ENCODE data around the gene LRP5. TPM values are rescaled to one million over a fixed set of nuclear protein-coding genes. Genes with fewer than 3 reads are reported as not detected.

The LRP5 gene
- total RNA-seq, 1 experiment from 2014 or later: 27.8 TPM

DNA sequence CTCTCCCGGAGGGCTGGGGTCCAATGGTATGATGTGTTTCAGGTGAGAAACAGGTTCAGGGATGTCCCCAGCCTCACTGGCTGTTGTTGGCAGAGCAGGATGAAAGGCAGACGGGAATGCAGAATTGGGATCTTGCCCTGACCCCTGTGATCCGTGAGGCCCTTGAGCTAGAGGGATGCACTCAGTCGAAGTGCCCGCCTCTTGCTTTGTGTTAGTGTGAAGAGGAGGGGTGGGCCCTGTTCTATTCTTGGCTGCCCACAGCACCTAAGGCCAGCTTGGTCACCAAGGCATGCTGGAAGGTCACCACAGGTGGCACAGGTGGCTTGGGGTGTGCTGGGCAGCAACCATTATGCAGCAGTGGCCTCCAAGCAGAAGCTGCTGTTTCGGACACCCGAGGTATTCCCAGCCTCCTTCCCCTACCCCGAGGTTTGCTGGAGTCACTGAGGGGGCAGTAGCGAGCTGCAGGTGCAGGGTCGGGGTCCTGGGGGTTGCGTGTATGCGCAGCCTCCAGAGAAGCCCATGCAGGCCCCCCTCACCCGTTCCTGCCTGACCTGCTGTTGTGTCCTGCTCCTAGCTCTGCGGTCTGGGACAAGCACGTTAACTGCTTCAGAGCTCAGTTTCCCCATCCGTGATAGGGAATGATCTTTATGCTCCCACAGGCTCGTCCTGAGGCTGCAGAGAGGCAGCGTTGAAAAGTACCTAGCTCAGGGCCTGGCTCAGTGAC lies 13.0 kb downstream of the LRP5 start:
- DNase-seq (ENCODE audit: low spot score): no peak
- in situ Hi-C loops (cut with HindIII; ENCODE audit: low sequenced_read_pairs): no loop called here

DNA sequence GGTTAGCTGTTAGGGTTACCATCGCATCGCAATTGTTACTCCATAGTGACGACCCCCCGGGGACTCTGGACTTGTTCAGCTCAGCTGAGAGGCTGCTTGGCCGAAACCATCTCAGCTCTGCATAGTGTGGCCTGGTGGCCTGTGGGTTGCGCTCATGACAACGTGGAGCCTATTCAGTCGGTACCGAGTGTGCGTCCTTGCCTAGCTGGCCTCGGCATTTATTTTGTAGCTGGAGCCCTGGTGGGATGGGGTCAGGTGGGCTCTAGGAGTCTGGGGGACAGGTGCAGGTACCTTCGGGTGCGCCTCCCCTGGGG lies 13.5 kb downstream of the LRP5 start:
- DNase-seq (ENCODE audit: low spot score): no peak

DNA sequence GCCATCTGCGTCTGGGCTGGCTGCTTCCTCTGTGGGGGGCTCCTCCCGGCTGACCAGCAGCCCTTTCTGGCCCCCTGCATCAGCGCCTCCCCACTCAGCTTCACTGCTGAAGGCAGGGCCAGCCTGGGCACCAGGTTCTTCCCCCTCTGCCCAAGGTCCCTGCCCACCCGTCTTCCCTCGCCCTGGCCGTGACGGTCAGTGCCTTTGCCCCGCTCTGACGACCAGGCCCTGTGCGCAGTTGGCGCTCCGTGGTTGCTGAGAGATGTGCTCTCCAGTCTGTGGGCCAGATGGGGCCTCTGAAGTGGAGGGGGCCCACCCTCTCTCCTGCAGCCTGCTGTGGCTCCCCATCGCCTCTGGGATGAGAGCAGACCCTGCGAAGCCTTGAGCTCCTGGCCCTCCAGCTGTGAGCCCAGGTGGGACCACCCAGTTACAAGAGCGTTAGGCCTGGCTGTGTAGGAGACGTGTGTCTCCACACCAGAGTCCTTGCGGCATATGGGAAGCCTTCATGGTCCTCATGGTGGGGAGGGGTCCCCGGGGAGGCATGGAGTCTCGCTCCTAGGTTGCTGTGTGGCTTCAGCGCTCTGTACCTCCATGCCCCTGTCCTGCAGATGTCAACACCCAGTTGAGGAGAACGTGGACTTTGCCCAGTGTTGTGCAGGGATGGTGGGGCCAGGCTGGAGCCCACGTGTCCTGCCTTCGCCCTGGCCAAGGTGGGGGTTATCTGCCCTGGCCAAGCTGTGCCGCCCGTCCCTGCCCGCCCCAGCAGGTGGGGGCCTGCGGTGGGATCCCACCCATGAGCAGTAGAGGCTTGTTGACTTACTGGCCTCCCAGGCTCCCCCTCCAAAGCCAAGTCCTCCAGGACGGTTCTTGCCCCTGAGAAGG lies 14.2 kb downstream of the LRP5 start:
- in situ Hi-C loops (cut with HindIII; ENCODE audit: low sequenced_read_pairs): no loop called here
- DNase-seq (ENCODE audit: low spot score): no peak

More for the DNA sequence above, 13.5 kb downstream of the LRP5 start:
- in situ Hi-C loops (cut with HindIII; ENCODE audit: low sequenced_read_pairs): no loop called here

DNA sequence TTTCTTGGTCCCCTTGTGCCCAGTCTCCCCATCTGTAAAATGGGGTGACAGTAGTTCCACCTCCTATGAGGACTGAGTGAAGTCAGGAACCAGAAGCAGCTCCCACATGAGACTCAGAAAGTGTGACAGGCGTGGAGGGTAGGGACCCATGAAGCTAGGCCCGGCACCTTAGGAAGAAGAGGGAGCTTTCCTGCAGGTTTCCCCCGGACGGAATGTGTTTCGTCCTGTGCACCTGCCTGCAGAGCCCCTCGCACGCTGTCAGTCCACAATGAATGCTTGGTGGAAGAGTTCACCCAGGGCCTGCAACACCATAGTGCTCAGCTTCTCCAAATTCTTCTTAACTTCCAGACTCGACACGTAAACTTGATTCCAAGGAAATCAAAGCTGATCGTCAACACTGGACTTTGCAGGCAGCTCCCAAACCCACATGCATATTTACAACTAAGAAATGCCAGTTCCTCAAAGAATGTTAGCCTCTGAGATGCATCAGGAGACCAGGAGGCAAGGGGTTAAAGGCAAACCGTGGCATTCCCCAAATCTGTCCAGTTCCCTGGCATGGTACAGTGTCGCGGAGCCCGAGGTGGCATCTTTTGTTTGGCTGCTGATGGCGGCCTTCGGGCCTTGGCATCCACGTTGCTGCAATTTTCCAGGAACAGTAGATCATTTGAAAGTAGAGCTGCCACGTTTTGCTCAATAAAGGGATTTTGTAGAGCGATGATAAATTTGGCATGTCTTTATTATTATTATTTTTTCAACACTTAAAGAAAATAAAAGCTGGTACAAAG lies 15.4 kb downstream of the LRP5 start:
- in situ Hi-C loops (cut with HindIII; ENCODE audit: low sequenced_read_pairs): no loop called here
- DNase-seq (ENCODE audit: low spot score): no peak

DNA sequence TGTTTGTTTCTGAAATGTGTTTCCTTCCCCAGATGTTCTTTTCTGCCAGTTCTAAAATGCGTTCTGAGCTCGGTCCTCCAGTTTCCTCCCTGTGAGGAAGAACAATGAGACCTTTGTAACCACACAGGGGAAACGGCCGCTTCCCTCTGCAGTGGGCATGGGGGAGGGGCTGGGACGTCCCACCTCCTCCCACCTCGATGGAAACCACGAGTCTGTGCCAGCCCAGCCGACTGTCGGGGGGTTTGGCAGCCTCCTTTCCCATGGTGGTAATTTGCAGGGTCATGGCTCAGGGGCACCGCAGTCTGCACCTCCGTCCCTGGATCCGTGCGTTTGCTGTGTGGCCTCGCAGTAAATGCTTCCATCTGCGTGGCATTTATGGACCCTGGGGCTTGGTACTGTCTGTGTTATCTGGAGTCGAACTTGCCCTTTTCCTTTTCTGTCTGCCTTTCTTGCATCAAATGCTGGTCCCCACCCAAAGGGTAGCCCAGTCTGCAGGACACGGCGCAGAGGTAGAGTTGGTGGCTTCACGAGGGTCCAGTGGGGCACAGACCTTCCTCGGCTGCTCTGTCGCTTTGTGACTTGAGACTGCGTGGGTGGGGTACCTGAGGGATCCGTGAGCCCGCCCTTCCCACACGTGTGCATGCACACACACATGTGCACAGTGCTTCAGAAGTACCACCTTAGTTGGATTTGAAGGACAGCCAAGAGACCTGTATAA lies 16.1 kb downstream of the LRP5 start:
- DNase-seq (ENCODE audit: low spot score): no peak
- in situ Hi-C loops (cut with HindIII; ENCODE audit: low sequenced_read_pairs): no loop called here

DNA sequence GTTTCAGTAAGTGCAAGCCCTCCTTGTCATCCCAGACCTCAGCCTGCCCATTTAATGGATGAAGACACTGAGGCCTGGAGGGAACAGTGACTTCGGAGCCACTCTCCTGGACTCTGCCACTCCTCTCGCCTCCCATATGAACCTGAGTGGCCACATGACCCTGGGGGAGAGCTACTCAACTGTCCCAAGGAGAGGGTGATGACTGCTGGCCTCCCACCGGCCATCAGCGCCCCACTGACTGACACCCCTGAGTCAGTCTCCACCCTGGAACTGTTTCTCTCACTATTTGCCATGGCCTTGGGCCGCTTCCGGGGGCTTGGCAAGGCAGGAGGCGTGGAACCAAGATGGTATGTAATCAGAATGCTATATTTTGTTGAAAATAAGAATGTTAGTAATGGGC lies 17.1 kb downstream of the LRP5 start:
- in situ Hi-C loops (cut with HindIII; ENCODE audit: low sequenced_read_pairs): no loop called here
- DNase-seq (ENCODE audit: low spot score): no peak

DNA sequence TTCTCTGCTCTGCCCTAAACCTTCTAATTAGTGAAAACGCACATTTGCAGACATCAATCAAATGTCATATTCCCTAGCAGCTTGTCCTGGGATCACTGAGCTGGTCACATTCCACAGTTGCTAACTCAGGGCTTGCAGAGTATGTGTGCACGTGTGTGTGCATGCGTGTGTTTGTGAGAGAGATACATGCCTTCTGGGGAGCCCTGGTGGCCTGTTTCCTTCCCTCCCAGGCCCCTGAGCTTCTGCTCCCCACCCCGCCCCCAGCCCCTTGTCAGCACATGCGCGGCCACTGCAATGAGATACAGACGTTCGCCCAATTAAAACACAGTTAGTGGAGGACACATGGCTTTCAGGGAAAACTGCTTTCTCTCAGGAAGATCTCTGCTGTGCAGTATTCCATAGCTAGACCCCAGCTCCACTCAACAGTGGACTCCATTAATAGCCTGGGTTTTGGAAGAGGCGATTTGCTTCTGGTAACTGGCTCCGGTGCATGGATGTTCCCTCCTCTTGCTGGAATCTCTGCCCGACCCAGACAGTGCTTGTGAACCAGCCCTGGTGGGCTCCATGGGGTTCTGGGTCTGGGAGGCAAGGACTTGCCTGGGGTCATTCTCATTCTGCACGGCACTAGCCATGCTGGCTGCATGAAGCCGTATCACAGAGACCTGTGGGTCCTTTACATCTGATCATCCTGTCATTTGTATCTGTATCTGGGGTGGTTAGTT lies 17.7 kb downstream of the LRP5 start:
- DNase-seq (ENCODE audit: low spot score): no peak
- in situ Hi-C loops (cut with HindIII; ENCODE audit: low sequenced_read_pairs): no loop called here

DNA sequence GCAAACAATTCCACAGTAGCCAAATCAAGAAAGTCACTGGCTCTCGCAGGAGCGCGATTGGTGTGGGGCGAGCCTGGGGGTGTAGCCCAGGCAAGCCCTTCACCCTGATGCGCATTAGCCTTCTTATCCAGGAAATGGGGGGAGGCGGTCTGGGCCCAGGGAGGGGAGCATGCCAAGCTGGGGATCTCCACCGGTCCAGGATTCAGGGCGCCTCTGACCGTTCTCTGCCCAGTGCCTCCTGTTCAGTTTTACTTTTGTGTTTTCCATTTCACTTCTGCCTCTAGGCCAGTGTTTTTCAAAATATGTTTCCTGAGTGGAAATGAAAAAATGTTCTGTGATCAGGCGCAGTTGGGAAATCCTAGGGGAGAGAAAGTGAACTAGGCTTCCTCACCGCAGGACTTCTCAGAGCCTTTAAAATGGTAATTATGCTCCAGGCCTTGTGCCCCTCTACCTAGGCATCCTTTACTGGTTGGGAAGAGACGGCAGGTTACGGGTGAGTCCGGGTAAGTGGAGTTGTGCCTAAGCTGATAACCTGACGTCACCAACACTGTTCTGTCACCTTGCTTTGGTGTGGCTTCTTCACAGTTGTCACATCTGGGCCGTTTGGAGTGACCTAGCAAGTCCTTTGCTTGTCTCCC lies 18.4 kb downstream of the LRP5 start:
- in situ Hi-C loops (cut with HindIII; ENCODE audit: low sequenced_read_pairs): no loop called here
- no peak for DNase-seq (ENCODE audit: low spot score)

DNA sequence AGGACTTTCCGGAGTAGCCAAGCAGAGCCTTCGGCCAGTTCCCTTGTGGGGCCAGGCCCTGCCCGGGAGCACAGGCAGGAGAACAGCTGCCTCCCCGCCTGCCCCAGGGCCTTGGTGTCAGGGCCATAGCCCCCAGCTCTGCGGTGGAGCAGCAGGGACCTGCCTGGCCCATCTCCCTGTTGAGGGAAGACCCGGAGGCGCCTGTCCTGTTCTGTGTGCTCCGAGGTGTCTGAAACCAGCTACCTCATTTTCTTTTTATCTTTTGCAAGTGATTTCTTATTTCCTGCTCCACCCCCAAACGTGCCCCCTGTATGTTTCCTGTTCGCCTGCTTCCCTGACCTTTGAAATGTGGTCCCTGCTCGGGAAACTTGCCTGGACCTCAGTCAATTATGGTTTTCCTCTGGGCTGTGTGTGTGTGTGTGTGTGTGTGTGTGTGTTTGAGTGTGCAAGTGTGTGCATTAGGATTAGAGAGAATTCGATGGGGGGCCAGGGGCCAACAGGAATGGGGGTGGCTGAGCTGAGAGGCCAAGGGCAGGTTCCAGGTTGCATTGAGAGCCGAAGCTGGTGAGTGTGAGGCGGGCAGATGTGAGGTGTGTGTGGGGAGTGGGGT lies 19.1 kb downstream of the LRP5 start:
- DNase-seq (ENCODE audit: low spot score): no peak
- in situ Hi-C loops (cut with HindIII; ENCODE audit: low sequenced_read_pairs): no loop called here

DNA sequence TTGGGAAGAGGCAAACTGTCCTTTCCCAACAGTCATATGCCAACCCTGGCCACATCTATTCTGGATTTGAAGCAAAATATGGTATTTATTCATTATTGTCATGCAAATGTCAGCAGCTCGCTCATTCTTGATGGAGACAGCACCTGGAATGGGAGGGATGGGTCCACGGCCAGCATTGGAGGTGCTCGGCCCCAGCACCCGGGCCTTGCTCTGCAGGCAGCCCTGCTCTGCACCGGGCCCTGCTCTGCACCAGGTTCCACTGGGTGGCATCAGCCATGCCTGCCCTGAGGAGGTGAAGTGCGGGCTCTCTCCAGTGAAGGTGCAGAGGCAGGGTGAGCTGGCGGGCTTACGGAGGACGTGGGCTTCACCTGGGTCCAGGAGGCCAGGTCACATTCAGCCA lies 19.8 kb downstream of the LRP5 start:
- in situ Hi-C loops (cut with HindIII; ENCODE audit: low sequenced_read_pairs): no loop called here
- DNase-seq (ENCODE audit: low spot score): no peak

DNA sequence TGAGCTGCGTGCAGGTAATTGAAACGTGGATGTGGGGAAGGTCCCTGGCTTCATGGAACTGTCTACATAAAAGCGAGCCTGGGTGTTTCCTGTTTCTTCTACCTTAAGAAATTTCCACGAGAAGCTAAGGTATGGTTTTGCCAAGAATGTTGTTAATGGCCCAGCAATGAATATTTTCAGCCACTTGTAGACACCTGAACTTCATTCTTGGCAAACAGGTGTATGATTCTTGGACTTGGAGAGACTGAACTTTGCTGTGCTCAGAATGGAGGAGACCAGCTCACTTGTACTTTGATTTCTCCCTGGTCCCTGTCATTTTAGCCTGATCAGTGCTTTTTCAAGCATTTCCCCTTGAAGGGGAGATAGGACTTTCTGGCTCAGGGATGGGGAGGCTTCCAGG lies 20.8 kb downstream of the LRP5 start:
- no peak for DNase-seq (ENCODE audit: low spot score)
- in situ Hi-C loops (cut with HindIII; ENCODE audit: low sequenced_read_pairs): no loop called here

DNA sequence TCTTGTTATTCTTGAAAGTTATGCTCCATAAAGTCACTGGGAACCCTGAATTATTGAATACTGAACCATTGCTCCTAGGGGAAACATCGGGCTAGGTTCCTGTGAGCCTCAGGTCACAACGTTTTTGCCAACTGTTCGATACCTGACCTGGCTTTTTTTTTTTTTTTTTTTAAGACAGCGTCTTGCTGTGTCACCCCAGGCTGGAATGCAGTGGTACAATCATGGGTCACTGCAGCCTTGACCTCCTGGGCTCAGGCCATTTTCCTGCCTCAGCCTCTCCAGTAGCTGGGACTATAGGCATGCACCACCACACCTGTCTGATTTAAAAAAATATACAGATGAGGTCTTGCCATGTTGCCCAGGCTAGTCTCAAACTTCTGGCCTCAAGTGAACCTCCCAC lies 22.5 kb downstream of the LRP5 start:
- DNase-seq (ENCODE audit: low spot score): no peak
- in situ Hi-C loops (cut with HindIII; ENCODE audit: low sequenced_read_pairs): no loop called here

DNA sequence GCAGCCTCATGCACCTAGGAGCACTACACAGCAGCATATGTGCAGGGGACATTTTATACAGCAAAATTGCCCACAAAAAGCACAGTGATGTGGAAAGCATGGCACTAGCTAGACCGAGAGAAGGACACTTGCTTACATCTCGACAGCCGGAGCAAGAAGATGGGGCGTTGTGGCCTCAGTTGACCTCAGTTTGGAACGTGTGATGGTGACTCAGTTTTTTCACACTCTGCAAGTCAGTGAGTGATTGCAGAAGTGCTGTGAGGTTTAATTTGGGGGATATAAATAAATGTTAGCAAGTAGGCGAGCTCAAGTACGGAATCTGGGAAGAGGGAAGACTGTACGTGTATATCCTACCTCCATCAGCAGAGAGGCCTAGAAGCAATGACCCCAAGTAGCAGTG lies 23.3 kb downstream of the LRP5 start:
- in situ Hi-C loops (cut with HindIII; ENCODE audit: low sequenced_read_pairs): no loop called here

DNA sequence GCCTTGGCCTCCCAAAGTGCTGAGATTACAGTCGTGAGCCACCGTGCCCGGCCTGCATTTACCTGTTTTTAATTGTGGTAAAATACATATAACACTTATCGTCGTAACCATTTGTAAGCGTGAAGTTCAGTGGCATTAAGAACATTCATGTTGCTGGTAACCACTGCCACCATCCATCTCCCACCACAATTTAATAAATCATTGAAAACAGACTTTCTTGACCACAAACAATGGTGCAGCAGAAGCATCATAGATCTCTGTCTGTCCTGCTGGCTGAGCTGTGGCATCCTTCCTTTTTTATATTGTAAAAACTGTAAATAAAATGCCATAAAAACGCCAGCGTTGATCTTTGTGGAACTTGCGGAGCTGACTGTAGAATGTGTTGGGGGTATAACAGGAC lies 24.3 kb downstream of the LRP5 start:
- DNase-seq (ENCODE audit: low spot score): no peak
- in situ Hi-C loops (cut with HindIII; ENCODE audit: low sequenced_read_pairs): no loop called here

More for the DNA sequence above, 23.3 kb downstream of the LRP5 start:
- DNase-seq (ENCODE audit: low spot score): no peak

DNA sequence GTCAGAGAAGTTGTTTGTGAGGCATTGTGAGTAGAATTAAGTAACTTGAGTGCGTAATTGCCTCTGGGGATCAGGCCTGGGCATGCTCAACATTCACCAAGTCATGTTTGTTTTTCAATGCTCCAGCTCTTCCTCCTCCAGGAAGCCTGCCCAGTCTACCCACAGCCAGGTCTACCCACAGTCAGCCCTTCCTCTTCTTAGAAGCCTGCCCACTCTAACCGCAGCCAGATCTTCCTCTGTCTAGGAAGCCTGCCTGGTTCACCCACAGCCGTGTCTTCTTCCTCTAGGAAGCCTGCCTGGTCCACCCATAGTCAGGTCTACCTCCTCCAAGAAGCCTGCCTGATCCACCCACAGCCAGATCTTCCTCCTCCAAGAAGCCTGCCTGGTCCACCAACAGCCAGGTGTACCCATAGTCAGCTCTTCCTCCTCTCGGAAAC lies 25.0 kb downstream of the LRP5 start:
- DNase-seq (ENCODE audit: low spot score): no peak
- in situ Hi-C loops (cut with HindIII; ENCODE audit: low sequenced_read_pairs): no loop called here

DNA sequence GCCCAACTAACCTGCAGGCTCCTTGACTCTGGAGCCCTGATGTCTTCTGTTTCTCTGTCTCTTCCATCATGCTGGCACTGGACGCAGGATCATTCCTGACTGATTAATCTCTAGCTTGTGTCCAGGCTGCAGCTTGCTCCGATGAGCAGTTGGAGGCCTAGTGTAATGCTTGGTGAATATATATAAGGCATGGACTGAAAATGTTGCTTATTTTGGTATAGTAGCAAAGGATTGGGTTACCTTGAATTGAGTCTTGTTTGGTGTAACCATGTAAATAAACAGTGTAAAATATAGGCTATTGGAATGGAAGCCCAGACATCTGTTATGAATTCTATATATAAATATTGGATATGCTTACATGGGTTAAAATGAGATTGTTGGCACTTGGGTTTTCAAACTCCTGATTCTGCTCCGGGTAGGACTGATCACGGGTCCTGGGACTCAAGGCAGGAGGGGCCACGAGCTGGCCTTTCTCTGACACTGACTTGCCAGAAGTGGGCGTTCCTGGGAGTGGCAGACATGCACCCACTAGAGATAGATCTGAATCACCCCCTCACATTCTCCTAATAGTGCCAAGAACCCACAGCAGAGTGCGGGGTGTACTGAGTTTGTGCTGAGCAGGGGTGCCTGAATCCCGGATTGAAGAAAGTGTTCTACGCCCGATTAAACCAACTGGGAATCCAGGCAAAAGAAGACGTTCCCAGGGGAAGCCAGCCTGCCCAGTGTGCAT lies 25.8 kb downstream of the LRP5 start:
- in situ Hi-C loops (cut with HindIII; ENCODE audit: low sequenced_read_pairs): no loop called here
- DNase-seq (ENCODE audit: low spot score): no peak

DNA sequence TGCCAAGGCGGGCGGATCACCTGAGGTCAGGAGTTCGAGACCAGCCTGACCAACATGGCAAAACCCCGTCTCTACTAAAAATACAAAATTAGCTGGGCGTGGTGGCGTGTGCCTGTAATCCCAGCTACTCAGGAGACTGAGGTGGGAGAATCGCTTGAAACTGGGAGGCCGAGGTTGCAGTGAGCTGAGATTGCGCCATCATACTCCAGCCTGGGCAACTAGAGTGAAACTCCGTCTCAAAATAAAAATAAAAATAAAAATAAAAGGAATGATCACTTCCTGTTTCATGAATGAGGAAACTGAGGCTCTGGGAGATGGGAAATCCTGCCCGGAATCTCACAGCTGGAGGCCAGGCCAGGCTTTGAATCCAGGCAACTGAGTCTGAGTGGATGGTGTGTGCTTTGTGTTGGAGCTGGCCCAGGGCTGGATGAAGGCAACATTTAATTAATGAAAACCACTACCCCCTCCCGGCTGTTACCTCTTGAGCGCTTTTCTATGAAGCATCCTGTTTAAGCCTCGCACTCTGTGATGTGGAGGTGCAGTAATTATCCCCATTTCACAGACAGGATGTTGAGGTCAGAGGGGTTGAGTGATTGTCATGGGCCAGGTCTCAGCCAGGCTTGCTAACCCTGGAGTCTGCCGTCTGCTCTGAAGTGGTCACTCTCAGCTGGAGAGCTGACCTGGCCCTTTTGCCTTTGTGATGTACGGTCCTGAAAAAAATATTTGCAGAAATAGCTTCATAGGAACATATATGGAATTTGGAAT lies 27.8 kb downstream of the LRP5 start:
- no peak for DNase-seq (ENCODE audit: low spot score)
- in situ Hi-C loops (cut with HindIII; ENCODE audit: low sequenced_read_pairs): no loop called here
